C4-2B (cell line): Measurements from ENCODE around the gene MTMR3.

Experiments used
- ZFX ChIP-seq: fragments of 450-650 bp; IDR thresholded peaks from 2 replicates; pipeline ENCODE4 v1.6.1; 2017
- TF ChIP-seq, protein P1 (sequence below): fragments of 450-650 bp; conservative IDR thresholded peaks from 2 replicates; pipeline ENCODE4 v1.5.1; 2017; ENCODE audit warnings: mild to moderate bottlenecking

DNA sequence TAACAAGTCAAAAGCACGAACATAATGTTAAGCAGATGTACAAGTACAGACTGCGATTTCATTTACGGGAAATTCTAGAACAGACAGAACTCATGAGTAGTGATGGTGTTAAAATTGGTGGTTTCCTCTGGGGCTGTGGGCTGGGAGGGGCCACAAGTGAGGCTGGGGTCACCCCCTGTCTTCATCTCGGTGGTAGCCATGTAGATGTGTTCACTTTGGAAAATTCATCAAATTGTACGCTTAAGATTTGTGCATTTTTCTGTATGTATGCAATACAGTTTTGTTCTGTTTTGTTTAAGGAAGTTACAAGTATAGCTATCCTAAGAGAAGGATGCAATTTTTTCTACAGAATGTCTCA, 44.4 kb upstream of the MTMR3 start:
- TF ChIP-seq, protein P1, sequence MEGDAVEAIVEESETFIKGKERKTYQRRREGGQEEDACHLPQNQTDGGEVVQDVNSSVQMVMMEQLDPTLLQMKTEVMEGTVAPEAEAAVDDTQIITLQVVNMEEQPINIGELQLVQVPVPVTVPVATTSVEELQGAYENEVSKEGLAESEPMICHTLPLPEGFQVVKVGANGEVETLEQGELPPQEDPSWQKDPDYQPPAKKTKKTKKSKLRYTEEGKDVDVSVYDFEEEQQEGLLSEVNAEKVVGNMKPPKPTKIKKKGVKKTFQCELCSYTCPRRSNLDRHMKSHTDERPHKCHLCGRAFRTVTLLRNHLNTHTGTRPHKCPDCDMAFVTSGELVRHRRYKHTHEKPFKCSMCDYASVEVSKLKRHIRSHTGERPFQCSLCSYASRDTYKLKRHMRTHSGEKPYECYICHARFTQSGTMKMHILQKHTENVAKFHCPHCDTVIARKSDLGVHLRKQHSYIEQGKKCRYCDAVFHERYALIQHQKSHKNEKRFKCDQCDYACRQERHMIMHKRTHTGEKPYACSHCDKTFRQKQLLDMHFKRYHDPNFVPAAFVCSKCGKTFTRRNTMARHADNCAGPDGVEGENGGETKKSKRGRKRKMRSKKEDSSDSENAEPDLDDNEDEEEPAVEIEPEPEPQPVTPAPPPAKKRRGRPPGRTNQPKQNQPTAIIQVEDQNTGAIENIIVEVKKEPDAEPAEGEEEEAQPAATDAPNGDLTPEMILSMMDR, result no peak
- no peak for TF ChIP-seq ZFX
